Thyroid gland (tissue), 4 donors: ENCODE data around the gene ZMIZ1. TPM values are rescaled to one million over a fixed set of nuclear protein-coding genes. Genes with fewer than 3 reads are reported as not detected.

Experiments
- DNase-seq, 2 donors: peaks; one replicate each; pipeline ENCODE4 v3.0.0-alpha.2; 2019
- H3K27ac ChIP-seq, 3 donors: fragments of 200-600 bp; sonication (generic); 1 replicate in 2 of 3; 2 replicates in 1 of 3; pipeline ENCODE4 v1.5.1; 2016 to 2019; ENCODE audit warnings: mild to moderate bottlenecking in 1 of 3, moderate library complexity in 1 of 3
- H3K27me3 ChIP-seq: fragments of 200-600 bp; sonication (generic); one replicate; pipeline ENCODE4 v1.5.1; 2019
- H3K36me3 ChIP-seq, 2 donors: fragments of 200-600 bp; sonication (generic); one replicate each; pipeline ENCODE4 v1.5.1; 2016 to 2019
- H3K4me1 ChIP-seq, 2 donors: fragments of 200-600 bp; sonication (generic); one replicate each; pipeline ENCODE4 v1.5.1; 2017 to 2019
- H3K4me3 ChIP-seq, 3 donors: fragments of 200-600 bp; sonication (generic); replicated peaks in 1 of 3; 1 replicate in 2 of 3; 2 replicates in 1 of 3; pipeline ENCODE4 v1.5.1; 2016; ENCODE audit warnings: mild to moderate bottlenecking in 1 of 3
- H3K9me3 ChIP-seq: fragments of 200-600 bp; sonication (generic); one replicate; pipeline ENCODE4 v1.5.1; 2017
- CTCF ChIP-seq, 6 experiments: fragments of 200-600 bp in 3 of 6; fragments of 450-650 bp in 3 of 6; sonication (generic) in 3 of 6; IDR thresholded peaks; one replicate each; pipeline ENCODE4 v1.5.1; 2016 to 2019; ENCODE audit warnings: antibody characterized with exemption in 6 of 6, mild to moderate bottlenecking in 2 of 6, inconsistent platforms in 1 of 6, moderate library complexity in 1 of 6
- POLR2A ChIP-seq, 2 donors: fragments of 450-650 bp; IDR thresholded peaks; one replicate each; pipeline ENCODE4 v1.6.1; 2017; ENCODE audit warnings: antibody characterized with exemption in 2 of 2, mild to moderate bottlenecking in 2 of 2, moderate library complexity in 1 of 2
- WGBS, 2 donors: methylation state at CpG; one replicate each; pipeline ENCODE4 v1.1.5; 2017; 5-methylcytosine and 5-hydroxymethylcytosine counted together
- intact Hi-C: fragments of 100-400 bp; cut with DNase I; formaldehyde crosslinking; loops from one replicate; pipeline ENCODE4 v1.15.1; 2023
- total RNA-seq, 4 donors: library from RNA; depleted of rRNA; stranded (reverse); fragments of >200 nt; gene quantifications; one replicate each; pipeline ENCODE4 v1.2.3, GENCODE V29; 2016

Gene ZMIZ1
- total RNA-seq, 4 donors from 2014 or later, result 59.9 to 128 (median 94.4) TPM

- no peak overlapping the region for H3K4me3 ChIP-seq
- peaks cover 0 to 12% of the 10 kb centered on the region in 2 donors for H3K36me3 ChIP-seq
- peak overlapping the region in 2 of 3 donors; percentile 58 to 67 for H3K27ac ChIP-seq
- intact Hi-C loops, result no loop called here
- no peak for TF ChIP-seq CTCF (IDR thresholded peaks at IDR 0.05)
- TF ChIP-seq POLR2A (IDR thresholded peaks at IDR 0.05), result no peak
- 95 to 98% methylated on average over 7 of the region's 7 CpGs for WGBS, 2 donors
- no peaks in the 10 kb centered on the region for H3K27me3 ChIP-seq
- no peak for DNase-seq
- H3K4me1 ChIP-seq, result peaks cover 57 to 87% of the 10 kb centered on the region in 2 donors
- H3K9me3 ChIP-seq, result no peaks in the 10 kb centered on the region
These were observed 71.5 kb downstream of the ZMIZ1 start for GRCh38 chr10:79140085-79140793.

GRCh38 chr10:79140855-79141254 is 72.1 kb downstream of the ZMIZ1 start:
- Histone ChIP-seq H3K9me3 (no peaks in the 10 kb centered on the region), H3K4me3 (no peak overlapping the region), H3K4me1 (peaks cover 59 to 87% of the 10 kb centered on the region in 2 donors), H3K36me3 (peaks cover 0 to 12% of the 10 kb centered on the region in 2 donors), H3K27me3 (no peaks in the 10 kb centered on the region), H3K27ac (peak overlapping the region; percentile 67 to 71 (median 67))
- intact Hi-C loops, result no loop called here
- TF ChIP-seq POLR2A (IDR thresholded peaks at IDR 0.05) (no peak), CTCF (IDR thresholded peaks at IDR 0.05) (no peak)
- no peak for DNase-seq
- 75 to 82% methylated on average over 15 of the region's 15 CpGs for WGBS, 2 donors

GRCh38 chr10:79142064-79142491 is 73.3 kb downstream of the ZMIZ1 start:
- intact Hi-C loops, result no loop called here
- Histone ChIP-seq H3K4me3 (no peak overlapping the region), H3K27me3 (no peaks in the 10 kb centered on the region), H3K9me3 (no peaks in the 10 kb centered on the region), H3K36me3 (peaks cover 0 to 12% of the 10 kb centered on the region in 2 donors), H3K4me1 (peaks cover 59 to 86% of the 10 kb centered on the region in 2 donors), H3K27ac (peak overlapping the region; percentile 67 to 71 (median 67))
- 36 to 38% methylated on average over 10 of the region's 10 CpGs for WGBS, 2 donors
- DNase-seq, result peak; percentile 72 to 76
- no peak for TF ChIP-seq CTCF (IDR thresholded peaks at IDR 0.05)
- no peak for TF ChIP-seq POLR2A (IDR thresholded peaks at IDR 0.05)

GRCh38 chr10:79142522-79143309 is 74.0 kb downstream of the ZMIZ1 start:
- no peaks in the 10 kb centered on the region for H3K27me3 ChIP-seq
- H3K27ac ChIP-seq, result peak overlapping the region; percentile 37 to 67 (median 67)
- WGBS, 2 donors, result 88 to 89% methylated on average over 13 of the region's 13 CpGs
- DNase-seq, result no peak
- no peak overlapping the region for H3K4me3 ChIP-seq
- H3K4me1 ChIP-seq, result peaks cover 59 to 86% of the 10 kb centered on the region in 2 donors
- intact Hi-C loops, result no loop called here
- TF ChIP-seq POLR2A (IDR thresholded peaks at IDR 0.05) (no peak), CTCF (IDR thresholded peaks at IDR 0.05) (no peak)
- no peaks in the 10 kb centered on the region for H3K9me3 ChIP-seq
- H3K36me3 ChIP-seq, result peaks cover 0 to 12% of the 10 kb centered on the region in 2 donors
